HG03439 (cell line): ENCODE data around the gene CABP4.
"Not testable (repeated sequence)": the region's sequence is repeated elsewhere in the genome, so short reads cannot be mapped to it uniquely, and the experiment has no call there.

Source experiments
- ATAC-seq: cut with Tn5 transposase; IDR thresholded peaks from one replicate; pipeline ENCODE4 v1.9.1; 2021; ENCODE audit warnings: mild to moderate bottlenecking, moderate library complexity; ENCODE audit not compliant: unreplicated experiment

CABP4 gene

GRCh38 chr11:67476692-67477091 is 21.5 kb downstream of the CABP4 start:
- not testable (repeated sequence) for ATAC-seq

GRCh38 chr11:67477344-67478050 is 22.3 kb downstream of the CABP4 start:
- ATAC-seq = not testable (repeated sequence)

- no peak for ATAC-seq
These were observed 27.2 kb downstream of the CABP4 start for GRCh38 chr11:67482275-67482826.

DNA sequence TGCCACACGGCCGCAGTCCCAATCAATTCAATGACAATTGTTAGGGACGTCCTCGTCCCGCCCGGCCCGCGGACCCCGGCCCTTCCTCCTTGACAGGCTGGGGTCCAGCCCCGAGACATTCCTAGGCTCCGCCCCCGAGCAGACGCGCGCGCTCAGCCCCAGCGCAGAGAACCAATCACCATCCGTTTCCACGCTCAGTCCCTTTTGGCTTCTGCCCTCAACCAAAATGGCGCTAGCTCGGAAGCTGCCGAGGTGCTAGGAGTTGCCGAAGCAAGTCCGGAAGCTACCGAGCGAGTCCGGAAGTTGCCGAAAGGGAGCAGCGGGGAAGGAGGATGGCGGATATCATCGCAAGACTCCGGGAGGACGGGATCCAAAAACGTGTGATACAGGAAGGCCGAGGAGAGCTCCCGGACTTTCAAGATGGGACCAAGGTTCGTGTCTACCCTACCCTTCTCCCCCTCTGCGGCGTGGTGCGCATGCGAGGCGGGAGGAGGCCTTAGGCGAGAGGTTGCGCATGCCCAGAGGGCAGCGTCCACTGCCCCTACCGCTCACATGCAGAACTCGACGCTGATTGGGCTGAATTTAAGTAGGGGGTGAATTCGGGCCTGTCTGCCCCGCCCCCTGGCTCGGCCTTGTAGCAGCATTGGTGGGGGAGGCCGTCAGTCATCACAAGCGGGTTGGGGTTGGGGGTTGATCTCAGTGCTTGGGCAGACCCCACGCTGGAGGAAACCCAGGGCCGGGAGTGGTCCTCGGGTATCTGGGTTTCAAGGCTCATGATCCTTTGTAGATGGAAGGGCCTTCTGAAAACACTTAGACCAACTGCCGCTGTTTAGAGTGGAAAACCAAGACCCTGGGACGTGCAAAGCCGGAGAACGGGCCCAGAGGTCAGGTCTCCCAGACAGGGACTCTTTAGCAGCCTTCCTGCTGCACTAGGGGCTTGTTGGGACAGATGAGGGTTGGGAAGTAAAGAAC is 28.0 kb downstream of the CABP4 start, which contains the start of gene AIP:
Gene AIP (plus strand): TSS at position 200 of the 972 bp plus-strand sequence. CDS start 133 bp downstream, at position 333.
- peak; percentile 63 for ATAC-seq

- ATAC-seq = no peak
These were observed 28.9 kb downstream of the CABP4 start for GRCh38 chr11:67483831-67484665.

DNA sequence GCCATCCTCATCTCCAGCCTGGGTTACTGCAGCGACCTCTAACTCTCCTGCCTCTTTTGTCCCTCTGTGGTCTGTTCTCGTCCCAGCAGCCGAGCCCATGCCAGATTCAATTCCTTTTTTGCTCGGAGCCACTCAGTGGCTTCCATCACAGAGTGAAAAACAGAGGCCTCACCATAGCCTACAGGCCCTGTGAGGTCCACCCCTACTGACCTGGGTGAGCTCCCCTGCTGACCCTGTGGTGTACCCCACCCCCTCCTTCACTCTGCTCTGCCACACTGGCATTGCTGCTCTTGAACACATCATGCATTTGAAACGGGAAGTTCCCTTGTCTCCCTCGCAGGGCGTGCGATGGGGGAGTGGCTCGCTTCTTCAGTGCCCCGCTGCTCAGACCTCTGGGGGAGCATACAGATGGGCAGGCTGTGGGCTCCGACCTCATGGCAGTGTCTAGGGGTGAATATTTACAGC is 29.7 kb downstream of the CABP4 start:
- no peak for ATAC-seq

GRCh38 chr11:67485873-67486361 is 30.8 kb downstream of the CABP4 start:
- ATAC-seq = not testable (repeated sequence)

DNA sequence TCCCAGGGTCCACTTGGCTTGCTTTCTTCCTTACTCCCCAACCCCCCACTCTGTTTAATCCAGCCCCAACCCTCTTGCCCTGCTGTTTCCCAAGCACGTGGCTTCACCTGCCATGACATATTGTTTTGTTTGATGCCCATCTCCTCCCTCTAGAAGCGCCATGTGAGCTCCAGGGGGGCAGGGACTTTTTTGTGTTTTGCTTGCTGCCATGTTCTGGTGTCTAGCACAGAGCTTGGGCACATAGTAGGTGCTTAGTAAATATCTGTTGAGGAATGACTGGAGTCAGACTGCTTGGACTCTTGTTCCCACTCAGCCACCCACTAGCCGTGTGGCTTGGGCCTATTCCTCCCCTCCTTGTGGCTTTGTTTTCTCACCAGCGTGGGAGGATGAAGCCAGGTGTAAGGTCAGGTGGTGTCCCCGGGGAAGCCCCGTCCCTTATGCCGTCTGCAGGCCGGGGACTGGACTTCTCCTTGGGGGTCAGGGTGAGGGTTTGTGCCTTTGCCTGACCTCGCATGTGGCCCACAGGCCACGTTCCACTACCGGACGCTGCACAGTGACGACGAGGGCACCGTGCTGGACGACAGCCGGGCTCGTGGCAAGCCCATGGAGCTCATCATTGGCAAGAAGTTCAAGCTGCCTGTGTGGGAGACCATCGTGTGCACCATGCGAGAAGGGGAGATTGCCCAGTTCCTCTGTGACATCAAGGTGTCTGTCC is 31.5 kb downstream of the CABP4 start:
- ATAC-seq = peak; percentile 26

GRCh38 chr11:67489203-67489884 is 34.2 kb downstream of the CABP4 start:
- no peak for ATAC-seq

- ATAC-seq = no peak
These were observed 35.0 kb downstream of the CABP4 start for GRCh38 chr11:67489885-67490726.

- ATAC-seq = no peak
These were observed 35.5 kb downstream of the CABP4 start for GRCh38 chr11:67490727-67491065.

GRCh38 chr11:67491276-67492068 is 36.3 kb downstream of the CABP4 start:
- ATAC-seq = no peak

GRCh38 chr11:67492069-67492727 is 37.0 kb downstream of the CABP4 start:
- no peak for ATAC-seq

DNA sequence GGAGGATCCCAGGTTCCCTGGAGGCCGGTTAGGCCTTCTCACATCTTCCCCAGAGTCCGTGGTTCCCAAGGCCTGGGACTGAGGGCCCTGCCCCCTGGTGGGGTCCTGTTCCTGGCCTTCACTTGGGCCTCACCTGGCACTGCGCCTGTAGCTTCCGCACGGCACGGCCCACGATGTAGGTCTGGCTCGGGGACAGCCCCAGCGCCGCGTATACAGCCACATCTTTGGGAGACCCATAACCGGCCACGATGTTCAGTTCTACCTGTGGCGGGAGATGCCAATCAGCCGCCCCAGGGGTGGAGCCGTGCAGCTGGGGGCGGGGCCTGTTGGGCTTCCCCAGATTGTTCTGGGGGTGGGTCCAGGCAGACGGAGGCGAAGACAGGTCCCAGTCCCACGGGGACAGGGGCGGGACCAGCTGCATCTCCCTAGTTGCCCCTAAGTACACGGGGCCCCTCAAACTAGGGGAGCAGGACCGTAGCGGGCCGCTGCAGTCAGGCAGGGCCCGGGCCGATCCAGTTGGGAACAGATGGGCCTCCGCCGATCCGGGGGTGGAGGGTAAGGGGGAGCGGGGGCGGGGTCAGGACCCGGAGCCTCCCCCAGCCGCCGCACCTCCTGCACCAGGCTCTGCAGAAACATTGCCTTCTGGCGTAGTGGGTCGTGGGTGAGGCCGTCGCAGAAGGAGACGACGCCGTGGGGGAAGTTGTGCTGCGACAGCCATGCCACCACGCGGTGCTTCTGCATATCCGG is 37.8 kb downstream of the CABP4 start:
- no peak for ATAC-seq

GRCh38 chr11:67493548-67494370 is 38.6 kb downstream of the CABP4 start:
- no peak for ATAC-seq
